Hepatocyte (in vitro differentiated cells): ENCODE measurements around the gene EMC1.

Experiments
- CTCF ChIP-seq: fragments of 200-600 bp; sonication (generic); IDR thresholded peaks from 2 replicates; pipeline ENCODE4 v1.5.1; 2016; ENCODE audit warnings: antibody characterized with exemption, mild to moderate bottlenecking; ENCODE audit not compliant: poor library complexity
- EZH2 ChIP-seq: fragments of 200-600 bp; sonication (generic); IDR thresholded peaks from 2 replicates; pipeline ENCODE4 v1.6.1; 2016; ENCODE audit warnings: antibody characterized with exemption, mild to moderate bottlenecking, borderline replicate concordance
- EZH2phosphoT487 ChIP-seq: fragments of 200-600 bp; sonication (generic); IDR thresholded peaks from one replicate; pipeline ENCODE4 v1.6.1; 2018; ENCODE audit warnings: antibody characterized with exemption, mild to moderate bottlenecking, low read depth, moderate library complexity; ENCODE audit not compliant: unreplicated experiment, severe bottlenecking

GRCh38 chr1:19229229-19229628 lies 22.1 kb downstream of the EMC1 start:
- TF ChIP-seq EZH2 (no peak), CTCF (no peak), EZH2phosphoT487 (no peak)
